Ramos (cell line): ENCODE measurements around the gene HRAS.

Experiments used
- in situ Hi-C: fragments of 300-500 bp; cut with MboI; formaldehyde crosslinking; loops from one replicate; pipeline ENCODE4 v1.14.3; 2022; ENCODE audit warnings: low sequenced_read_pairs; ENCODE audit not compliant: unreplicated experiment

HRAS gene

DNA sequence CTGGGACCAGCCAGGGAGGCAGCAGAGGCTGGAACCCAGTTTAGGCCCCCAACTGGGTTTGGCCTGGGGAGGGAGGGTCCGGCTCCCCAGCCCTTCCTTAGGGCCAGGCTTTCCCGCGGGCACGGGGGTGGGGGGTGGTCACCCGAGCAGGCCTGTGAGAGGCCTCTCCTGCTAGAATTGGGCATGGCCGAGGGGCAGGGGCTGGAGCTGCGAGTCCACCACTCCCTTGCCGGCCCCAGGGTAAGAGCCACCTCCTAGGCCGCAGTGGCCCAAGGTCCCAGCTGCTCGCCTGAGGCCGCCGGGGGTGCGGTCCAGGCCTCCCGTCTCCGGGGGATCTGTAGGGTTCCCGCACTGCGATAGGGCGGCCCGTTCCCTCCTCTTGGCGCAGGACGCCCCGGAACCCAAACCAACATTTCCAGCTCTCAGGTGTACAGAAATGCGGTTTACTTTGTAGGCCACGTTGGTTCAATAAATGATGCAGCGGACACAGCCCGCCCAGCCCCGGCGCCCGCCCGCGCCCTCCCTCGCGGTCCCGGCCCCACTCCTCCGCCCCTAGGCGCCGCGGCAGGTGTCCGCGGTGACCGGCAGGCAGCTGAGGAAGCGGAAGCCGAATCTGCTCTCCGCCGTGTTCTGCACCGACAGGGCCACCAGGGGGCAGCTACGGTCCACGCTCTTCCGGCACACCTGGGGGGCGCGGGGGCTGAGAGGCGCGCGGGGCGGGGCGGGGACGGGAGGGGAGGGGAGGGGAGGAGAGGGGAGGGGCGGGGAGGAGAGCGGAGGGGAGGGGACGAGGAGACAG is 19.3 kb upstream of the HRAS start:
- in situ Hi-C loops: loop anchor here (5.0 kb wide), 1 partner anchor 163 kb away; no protein-coding TSS in a partner anchor

- in situ Hi-C loops: loop anchor here (5.0 kb wide), 1 partner anchor 163 kb away; no protein-coding TSS in a partner anchor
Observed at GRCh38 chr11:553988-554340, 18.6 kb upstream of the HRAS start.

DNA sequence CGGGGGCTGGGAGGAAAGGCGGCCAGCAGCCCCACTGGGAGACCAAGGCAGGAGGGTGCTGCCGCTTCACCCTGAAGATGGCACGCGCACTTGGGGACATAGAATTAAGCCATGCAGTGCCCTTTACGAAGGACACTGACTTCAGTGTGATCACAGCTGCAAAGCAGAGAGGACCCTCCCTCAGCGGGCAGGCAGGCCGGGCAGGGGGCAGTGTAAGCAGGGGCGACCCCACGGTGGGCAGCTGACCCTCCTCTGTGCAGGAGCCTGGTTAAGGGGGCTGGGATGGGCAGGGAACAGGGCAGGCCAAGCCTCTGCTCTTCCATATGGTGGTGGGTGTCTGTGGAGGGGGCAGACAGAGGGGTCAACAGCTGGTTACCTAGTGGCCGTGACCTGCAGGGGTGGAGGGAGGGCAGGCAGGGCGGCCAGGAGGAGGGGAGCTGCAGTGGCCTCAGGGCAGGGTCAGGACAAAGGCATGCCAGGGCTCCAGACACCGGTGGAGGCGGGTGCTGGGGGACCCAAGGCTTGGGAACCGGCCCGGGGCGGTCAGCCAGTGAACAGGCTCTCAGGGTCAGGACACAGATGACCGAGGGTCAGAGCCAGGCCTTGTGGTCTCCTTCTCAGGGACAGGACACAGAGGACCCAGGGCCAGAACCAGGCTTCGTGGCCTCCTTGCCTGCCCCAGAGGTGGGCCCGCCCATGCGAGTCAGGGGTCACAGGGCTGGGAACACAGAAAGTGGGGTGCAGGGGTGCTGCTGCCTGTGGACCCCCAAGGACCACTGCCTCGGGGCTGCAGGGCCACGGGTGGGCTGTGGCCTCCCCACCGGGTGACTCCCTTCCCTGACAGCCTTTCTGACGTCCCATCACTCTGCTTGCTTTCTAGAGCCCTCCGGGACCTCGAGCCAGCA is 18.0 kb upstream of the HRAS start:
- in situ Hi-C loops: loop anchor here (5.0 kb wide), 1 partner anchor 164 kb away; no protein-coding TSS in a partner anchor

DNA sequence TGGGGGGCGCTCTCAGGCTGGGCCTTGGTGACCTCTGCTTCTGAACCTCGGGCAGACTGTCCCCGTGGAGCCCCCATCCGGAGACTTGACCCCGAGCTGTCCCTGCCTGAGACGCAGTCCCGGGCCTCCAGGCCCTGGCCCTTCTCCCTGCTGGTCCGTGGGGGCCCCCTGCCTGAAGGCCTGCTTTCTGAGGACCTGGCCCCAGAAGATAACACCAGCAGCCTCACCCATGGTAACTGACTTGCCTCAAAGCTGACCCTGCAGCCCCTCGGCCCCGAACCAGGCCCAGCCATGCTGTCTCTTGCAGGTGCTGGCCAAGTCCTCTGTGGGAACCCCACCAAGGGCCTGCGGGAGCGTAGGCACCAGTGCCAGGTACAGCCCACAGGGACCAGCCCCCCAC is 16.2 kb upstream of the HRAS start:
- in situ Hi-C loops: loop anchor here (5.0 kb wide), 1 partner anchor 166 kb away; no protein-coding TSS in a partner anchor

DNA sequence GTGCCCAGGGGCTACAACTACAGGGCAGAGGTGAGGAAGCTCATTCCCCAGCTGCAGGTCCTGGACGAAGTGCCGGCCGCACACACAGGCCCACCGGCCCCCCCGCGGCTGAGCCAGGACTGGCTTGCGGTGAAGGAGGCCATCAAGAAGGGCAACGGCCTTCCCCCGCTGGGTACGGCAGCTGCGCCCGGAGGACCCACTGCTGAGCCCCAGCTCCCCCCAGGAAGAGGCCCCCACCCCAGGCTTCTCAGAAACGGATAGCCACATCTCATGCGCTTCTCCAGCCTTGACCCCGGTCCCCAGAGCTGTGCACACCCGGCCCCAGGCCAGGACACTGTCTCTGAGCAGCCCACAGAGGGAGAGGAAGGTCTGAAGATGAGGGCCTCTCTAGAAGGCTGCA is 15.8 kb upstream of the HRAS start:
- in situ Hi-C loops: loop anchor here (5.0 kb wide), 1 partner anchor 166 kb away; no protein-coding TSS in a partner anchor

GRCh38 chr11:550746-551085 is 15.3 kb upstream of the HRAS start:
- in situ Hi-C loops: loop anchor here (5.0 kb wide), 1 partner anchor 167 kb away; no protein-coding TSS in a partner anchor

GRCh38 chr11:550021-550745 is 14.8 kb upstream of the HRAS start:
- in situ Hi-C loops: loop anchor here (5.0 kb wide), 1 partner anchor 167 kb away; no protein-coding TSS in a partner anchor

DNA sequence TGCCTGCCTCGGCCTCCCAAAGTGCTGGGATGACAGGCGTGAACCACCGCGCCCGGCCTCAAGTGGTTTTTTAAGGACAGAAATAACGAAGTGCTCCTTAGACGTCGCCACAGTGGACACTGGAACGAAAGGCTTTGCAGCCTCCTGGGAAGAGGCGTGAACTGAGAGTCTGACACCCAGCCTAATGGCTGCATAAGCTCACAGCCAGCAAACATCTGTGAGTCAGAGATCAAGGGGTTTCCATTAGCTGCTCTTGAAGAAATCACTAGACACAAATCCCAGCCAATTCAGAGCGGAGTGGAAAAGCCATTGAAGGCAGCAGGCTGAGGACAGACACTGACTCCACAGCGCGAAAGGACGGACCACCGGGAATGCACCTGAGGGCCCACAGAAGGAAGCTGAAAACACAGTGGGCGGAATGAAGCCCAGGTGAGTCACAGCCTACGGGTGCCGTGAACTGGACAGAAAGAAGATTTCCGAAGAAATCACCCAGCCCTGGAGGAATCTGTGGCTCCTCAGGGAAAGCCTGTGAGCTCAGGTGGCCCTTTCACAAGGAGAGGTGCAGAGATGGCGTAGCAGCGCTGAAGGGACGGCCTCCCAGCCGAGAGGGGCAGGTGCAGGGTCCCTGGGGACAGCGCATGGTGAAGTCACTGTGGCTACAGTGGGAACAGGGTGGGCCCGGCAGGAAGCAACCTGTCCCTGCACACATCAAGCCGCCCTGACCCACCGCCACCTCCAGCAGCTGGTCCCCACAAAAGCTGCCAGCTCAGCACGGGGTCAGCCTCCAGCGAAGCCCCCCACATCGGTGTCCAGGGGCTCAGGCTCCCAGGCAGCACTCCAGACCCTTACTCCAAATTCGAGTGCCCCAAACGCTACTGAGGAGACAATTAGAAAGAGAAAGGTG is 13.6 kb upstream of the HRAS start:
- in situ Hi-C loops: no loop called here

GRCh38 chr11:545171-545570 is 9.8 kb upstream of the HRAS start:
- in situ Hi-C loops: no loop called here

- in situ Hi-C loops: no loop called here
Observed at GRCh38 chr11:544817-545166, 9.4 kb upstream of the HRAS start.

GRCh38 chr11:541433-541885 is 6.1 kb upstream of the HRAS start:
- in situ Hi-C loops: no loop called here

DNA sequence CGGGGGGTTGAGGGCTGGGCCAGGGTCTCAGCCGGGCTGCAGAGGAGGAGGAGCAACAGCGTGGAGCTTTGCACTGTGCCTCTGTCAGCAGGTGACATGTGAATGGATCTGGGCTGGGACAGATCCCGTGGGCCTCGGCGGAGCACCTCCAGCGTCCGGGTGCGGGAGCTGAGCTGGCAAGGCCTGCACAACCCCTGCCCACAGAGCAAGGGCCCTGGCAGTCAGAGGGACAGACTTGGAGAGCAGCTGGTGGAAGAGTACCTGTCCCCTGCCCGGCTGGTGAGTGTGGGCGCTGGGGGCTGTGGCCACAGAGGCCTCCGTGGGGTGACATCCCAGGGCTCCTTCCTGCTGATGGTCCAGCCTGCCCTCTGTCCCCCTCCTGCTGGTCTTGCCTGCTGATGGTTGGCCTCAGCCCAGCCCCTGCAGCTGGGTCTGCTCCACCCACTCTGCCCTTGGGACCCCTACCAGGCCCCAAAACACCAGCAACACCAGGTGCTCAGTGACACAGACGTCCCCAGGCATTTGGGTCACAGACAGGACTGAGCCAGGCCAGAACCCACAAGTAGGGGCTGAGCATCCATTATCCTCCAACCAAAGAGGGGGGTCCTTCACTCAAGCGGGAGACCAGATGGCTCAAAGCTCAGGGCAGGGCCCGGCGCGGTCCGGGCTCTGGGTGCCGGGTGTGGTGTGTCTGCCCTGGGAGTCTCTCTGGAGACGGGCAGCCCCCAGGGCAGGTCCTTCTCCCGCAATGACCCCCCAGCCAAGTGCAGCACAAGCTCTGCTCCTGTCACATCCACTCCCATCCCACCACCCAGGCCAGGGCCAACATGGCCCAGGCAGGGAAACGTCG is 5.4 kb upstream of the HRAS start:
- in situ Hi-C loops: no loop called here

DNA sequence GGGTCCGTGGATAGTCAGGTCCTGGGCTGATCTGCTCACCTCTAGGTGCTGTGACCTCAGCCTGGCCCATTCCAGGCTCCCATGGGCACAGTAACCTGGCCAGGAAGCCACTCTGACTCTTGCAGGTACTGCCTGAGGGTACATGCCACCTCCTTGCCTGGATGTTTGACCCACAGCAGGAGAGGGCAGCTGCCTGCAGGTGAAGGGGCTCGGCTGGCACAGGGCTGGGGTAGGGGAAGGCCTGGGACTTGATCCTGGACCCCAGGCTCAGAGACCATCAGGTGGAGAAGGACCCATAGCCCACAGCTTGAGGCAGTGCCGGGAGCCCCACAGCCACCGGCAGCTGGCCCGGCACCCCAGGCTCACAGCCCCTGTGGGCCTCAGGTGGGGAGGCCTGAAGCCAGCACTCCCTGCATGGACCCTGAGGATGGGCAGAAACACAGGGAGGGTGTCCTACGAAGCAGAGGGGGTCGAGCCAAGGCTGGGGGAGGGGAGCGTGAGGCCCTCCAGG is 4.7 kb upstream of the HRAS start:
- in situ Hi-C loops: no loop called here

- in situ Hi-C loops: no loop called here
Observed at GRCh38 chr11:538431-539051, 3.2 kb upstream of the HRAS start.

DNA sequence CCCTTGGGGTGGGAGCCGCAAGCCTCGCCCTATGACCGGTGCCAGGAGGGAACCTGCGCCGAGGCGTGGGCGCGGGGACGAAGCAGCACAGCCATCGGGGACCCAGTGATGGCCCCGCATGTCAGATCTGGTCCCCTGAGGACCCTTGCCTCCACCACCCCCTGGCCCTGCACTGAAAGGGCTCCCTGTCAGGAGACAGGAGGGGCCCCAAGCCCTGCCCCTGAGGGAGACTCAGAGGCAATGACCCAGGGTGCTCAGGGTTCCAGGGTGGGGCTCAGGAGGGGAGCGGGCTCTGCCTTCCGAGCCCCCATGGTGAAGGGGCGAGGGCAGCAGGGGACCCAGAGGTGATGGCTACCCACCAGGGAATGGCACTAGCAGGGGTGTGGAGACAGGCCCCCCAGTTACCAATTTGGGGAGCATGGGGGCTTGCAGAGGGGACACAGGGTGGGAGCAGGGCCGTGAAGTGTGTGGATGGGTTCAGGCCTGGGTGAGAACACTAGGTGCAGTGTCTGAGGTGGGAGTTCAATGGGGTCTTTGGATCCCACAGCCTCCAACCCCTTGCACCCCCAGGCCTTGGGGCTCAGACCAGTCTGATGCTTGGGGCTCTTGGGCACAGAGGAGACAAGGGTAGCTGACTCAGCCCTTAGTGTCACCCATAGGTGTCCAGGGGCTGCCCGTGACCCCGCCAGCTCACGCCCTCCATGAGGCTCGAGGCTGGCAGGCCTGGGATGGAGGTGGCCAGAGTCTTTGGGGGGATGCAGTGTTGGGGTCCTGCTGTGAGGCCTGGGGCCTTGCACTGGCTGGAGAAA is 2.5 kb upstream of the HRAS start:
- in situ Hi-C loops: no loop called here

DNA sequence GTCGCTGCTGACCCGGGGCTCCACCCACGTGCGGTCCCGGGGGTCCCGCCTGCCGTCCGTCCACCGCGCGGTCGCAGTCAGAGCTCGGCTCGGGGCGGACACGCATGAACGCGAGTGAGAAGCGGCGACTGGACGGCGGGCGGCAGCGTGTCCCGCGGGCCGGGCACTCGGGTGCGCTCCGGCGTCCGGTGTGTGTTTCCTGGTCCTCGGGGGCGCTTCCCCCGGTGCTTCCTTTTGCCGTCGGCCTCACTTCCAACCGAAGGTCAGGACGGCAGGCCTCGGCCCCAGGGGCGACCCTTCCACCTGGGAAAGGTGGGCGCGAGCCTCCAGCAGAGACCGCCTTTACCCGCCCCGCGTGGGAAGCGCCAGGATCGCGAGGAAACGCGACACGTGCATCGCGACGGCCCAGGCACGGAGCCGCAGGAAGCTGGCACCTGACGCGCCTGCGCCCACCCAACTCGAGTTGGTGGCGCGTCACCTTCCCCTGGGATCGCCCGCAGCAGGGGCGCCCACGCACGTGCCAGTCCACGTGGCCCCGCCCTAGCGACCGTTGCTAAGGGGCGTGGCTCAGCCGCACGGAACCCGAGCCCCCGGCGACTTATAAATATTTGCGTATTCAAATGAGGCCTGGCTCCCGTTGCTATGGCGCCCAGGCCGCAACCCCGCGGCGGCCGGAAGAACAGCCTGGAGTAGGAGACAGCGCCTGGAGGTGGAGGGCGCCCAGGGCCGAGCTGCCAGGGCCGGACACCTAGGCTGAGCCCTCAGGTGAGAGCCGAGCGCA is 1.7 kb upstream of the HRAS start, which contains the start of gene LRRC56:
TSS of gene LRRC56 (plus strand) at position 687 of the 781 bp plus-strand sequence. CDS start 3,158 bp downstream, outside the sequence.
- in situ Hi-C loops: no loop called here
